ENCODE measurements around the gene CYTH1. TPM values are rescaled to one million over a fixed set of nuclear protein-coding genes. Genes with fewer than 3 reads are reported as not detected.

CYTH1 gene
- total and polyA plus RNA-seq, 7 experiments from 2014 or later, result 297 to 452 (median 418) TPM

DNA sequence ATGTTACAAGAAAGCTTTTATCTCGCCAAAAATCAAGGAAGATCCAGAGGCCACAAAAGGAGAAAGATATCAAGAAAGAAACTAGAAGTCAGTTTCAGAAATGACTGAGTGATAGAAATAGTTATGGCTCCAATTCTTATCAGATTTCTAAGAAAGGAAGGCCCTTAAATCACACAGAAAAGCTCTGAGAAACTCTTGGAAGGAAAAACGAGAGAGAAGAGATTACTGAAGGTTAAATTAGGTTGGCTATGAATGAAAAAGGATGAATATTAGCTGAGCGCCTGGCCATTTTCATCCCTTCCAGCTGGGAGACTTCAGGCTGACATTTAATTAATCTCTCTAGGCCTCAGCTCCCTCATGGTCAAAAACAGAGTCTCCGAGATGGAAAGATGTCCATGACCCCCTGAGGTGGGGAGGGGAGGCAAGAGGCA lies 72.3 kb downstream of the CYTH1 start:
- Mint-ChIP-seq H3K36me3 (peaks cover 0 to 32% (median 18%) of the 10 kb centered on the region in 5 donors), H3K9me3 (no peaks in the 10 kb centered on the region), H3K27me3 (no peaks in the 10 kb centered on the region), H3K4me3 (peak overlapping the region; percentile 1 to 80 (median 56)), H3K27ac (peak overlapping the region; percentile 58 to 95 (median 89)), H3K4me1 (peaks cover 37 to 83% (median 70%) of the 10 kb centered on the region in 7 donors)
- ChIA-PET CTCF (interaction anchor here (0.6 to 3.0 kb wide), 14 partner anchors 7 to 264 kb away, joined by 3 to 11 read pairs (median 3); no protein-coding TSS in a partner anchor), POLR2A (interaction anchor here (0.8 to 3.2 kb wide), 7 partner anchors 12 to 109 kb away, joined by 3 to 10 read pairs (median 4); no protein-coding TSS in a partner anchor)
- no peak for DNase-seq
- H3K9me3 ChIP-seq (ENCODE audit: control insufficient read depth in 2 of 3, low read length in 3 of 3), result no peaks in the 10 kb centered on the region
- intact Hi-C loops (cut with micrococcal nuclease), result loop anchor here (1.0 to 5.0 kb wide), 3 partner anchors 38 to 90 kb away; no protein-coding TSS in a partner anchor
- no peak overlapping the region for H3K4me3 ChIP-seq (ENCODE audit: low read length)
- ATAC-seq, result no peak
- peaks cover 0 to 45% (median 21%) of the 10 kb centered on the region in 3 experiments for H3K36me3 ChIP-seq (ENCODE audit: control insufficient read depth in 2 of 3, insufficient read depth in 3 of 3, low read length in 3 of 3)
- H3K4me1 ChIP-seq (ENCODE audit: control insufficient read depth in 2 of 2, insufficient read depth in 2 of 2, low read length in 2 of 2), result peaks cover 46 to 47% of the 10 kb centered on the region in 2 donors
- H3K27me3 ChIP-seq (ENCODE audit: control insufficient read depth in 2 of 2, insufficient read depth in 2 of 2, low read length in 2 of 2), result no peaks in the 10 kb centered on the region
- H3K27ac ChIP-seq (ENCODE audit: low read depth, low read length), result peak overlapping the region; percentile 56

DNA sequence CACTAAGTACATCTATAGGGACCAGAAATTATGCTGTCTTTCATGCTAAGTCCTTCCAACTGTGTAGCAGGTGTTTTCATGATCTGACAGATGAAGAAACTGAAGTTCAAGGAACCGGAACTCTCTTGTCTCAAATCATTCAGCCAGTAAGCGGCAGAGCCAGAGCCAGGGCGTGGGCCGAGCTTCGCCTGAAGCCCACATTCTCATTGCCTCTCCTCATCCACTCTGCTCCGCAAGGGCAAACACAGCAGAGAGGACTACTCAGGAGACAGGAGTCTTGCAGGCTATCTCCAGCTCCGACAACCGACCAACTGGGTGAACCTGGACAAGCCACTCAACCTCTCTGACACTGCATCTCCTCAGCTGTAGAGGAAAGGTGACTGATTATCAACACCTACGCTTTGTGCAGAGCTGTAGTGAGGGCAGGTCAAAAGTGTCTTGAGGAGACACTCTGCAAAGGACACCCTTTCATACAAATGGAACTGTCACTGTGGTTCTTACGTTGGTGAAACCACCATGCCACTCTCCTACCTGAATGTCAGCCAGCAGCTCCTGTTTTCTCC lies 72.9 kb downstream of the CYTH1 start:
- H3K36me3 ChIP-seq (ENCODE audit: control insufficient read depth in 2 of 3, insufficient read depth in 3 of 3, low read length in 3 of 3), result peaks cover 0 to 50% (median 21%) of the 10 kb centered on the region in 3 experiments
- ChIA-PET POLR2A (interaction anchor here (0.8 to 3.2 kb wide), 10 partner anchors 13 to 128 kb away, joined by 3 to 10 read pairs (median 4); no protein-coding TSS in a partner anchor), CTCF (interaction anchor here (0.6 to 3.0 kb wide), 27 partner anchors 8 to 263 kb away, joined by 3 to 11 read pairs (median 3); no protein-coding TSS in a partner anchor)
- peaks cover 40 to 42% of the 10 kb centered on the region in 2 donors for H3K4me1 ChIP-seq (ENCODE audit: control insufficient read depth in 2 of 2, insufficient read depth in 2 of 2, low read length in 2 of 2)
- no peaks in the 10 kb centered on the region for H3K27me3 Mint-ChIP-seq
- peak overlapping the region; percentile 58 to 95 (median 89) for H3K27ac Mint-ChIP-seq
- H3K36me3 Mint-ChIP-seq, result peaks cover 0 to 32% (median 14%) of the 10 kb centered on the region in 5 donors
- H3K27ac ChIP-seq (ENCODE audit: low read depth, low read length), result peak overlapping the region; percentile 56
- H3K27me3 ChIP-seq (ENCODE audit: control insufficient read depth in 2 of 2, insufficient read depth in 2 of 2, low read length in 2 of 2), result no peaks in the 10 kb centered on the region
- no peak for DNase-seq
- ATAC-seq, result peak; percentile 47
- H3K9me3 ChIP-seq (ENCODE audit: control insufficient read depth in 2 of 3, low read length in 3 of 3), result no peaks in the 10 kb centered on the region
- H3K4me3 ChIP-seq (ENCODE audit: low read length), result no peak overlapping the region
- no peaks in the 10 kb centered on the region for H3K9me3 Mint-ChIP-seq
- H3K4me3 Mint-ChIP-seq, result peak overlapping the region; percentile 30 to 80 (median 62)
- intact Hi-C loops (cut with micrococcal nuclease), result loop anchor here (1.0 to 5.0 kb wide), 3 partner anchors 38 to 90 kb away; no protein-coding TSS in a partner anchor
- H3K4me1 Mint-ChIP-seq, result peaks cover 32 to 78% (median 64%) of the 10 kb centered on the region in 7 donors

DNA sequence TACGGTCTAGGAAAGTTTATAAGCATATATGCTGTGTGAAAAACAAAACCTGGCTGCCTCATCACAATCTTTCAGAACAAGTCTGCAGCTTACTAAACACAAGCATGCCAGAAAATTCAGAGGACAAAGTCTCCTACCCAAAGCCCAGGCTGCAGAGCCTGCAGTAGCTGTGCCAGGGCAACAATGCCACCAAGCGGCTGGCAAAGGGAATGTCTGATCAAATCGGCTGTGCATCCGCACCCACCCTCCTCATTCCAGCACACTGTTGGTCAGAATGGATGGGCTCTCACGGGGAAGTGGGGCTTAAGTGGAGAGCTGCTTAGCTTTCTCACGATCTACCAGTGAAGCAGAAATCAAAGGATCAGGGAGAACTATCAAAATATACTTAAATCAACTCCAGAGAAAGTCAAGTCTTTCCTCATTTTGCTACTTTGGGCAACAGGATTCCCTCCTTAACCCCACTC lies 73.5 kb downstream of the CYTH1 start:
- H3K27ac ChIP-seq (ENCODE audit: low read depth, low read length), result peak overlapping the region; percentile 56
- ChIA-PET CTCF (interaction anchor here (0.6 to 3.0 kb wide), 23 partner anchors 9 to 289 kb away, joined by 3 to 11 read pairs (median 3); no protein-coding TSS in a partner anchor), POLR2A (interaction anchor here (0.9 to 3.2 kb wide), 8 partner anchors 17 to 128 kb away, joined by 3 to 10 read pairs (median 4); no protein-coding TSS in a partner anchor)
- H3K4me3 ChIP-seq (ENCODE audit: low read length), result no peak overlapping the region
- no peaks in the 10 kb centered on the region for H3K27me3 ChIP-seq (ENCODE audit: control insufficient read depth in 2 of 2, insufficient read depth in 2 of 2, low read length in 2 of 2)
- no peaks in the 10 kb centered on the region for H3K9me3 ChIP-seq (ENCODE audit: control insufficient read depth in 2 of 3, low read length in 3 of 3)
- peaks cover 35 to 39% of the 10 kb centered on the region in 2 donors for H3K4me1 ChIP-seq (ENCODE audit: control insufficient read depth in 2 of 2, insufficient read depth in 2 of 2, low read length in 2 of 2)
- peaks cover 6 to 57% (median 21%) of the 10 kb centered on the region in 3 experiments for H3K36me3 ChIP-seq (ENCODE audit: control insufficient read depth in 2 of 3, insufficient read depth in 3 of 3, low read length in 3 of 3)
- Mint-ChIP-seq H3K27ac (peak overlapping the region; percentile 30 to 95 (median 87)), H3K4me1 (peaks cover 28 to 73% (median 64%) of the 10 kb centered on the region in 7 donors), H3K9me3 (no peaks in the 10 kb centered on the region), H3K27me3 (no peaks in the 10 kb centered on the region), H3K36me3 (peaks cover 0 to 33% (median 16%) of the 10 kb centered on the region in 5 donors), H3K4me3 (peak overlapping the region in 9 of 10 donors; percentile 30 to 80 (median 67))
- DNase-seq, result peak; percentile 33 to 69 (median 58)
- intact Hi-C loops (cut with micrococcal nuclease), result loop anchor here (1.0 to 5.0 kb wide), 5 partner anchors 37 to 263 kb away; no protein-coding TSS in a partner anchor
- ATAC-seq, result peak; percentile 84

DNA sequence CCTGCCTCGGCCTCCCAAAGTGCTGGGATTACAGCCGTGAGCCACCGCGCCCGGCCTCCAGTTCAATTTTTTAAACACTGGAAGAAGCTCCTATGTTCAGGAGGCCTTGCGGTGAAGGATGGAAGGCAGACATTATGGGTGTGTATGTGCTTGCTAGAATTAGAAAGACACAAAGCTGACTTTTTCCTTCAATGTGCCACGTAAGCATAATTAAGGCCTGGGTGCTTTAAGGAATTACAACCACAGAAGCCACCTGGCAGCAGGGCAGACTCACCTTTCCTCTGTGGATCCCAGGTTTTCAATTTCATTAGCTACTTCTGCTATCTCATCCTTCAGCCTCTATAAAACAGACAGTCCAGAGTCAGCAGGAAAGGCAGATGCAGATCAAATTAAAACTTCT lies 74.2 kb downstream of the CYTH1 start:
- Histone ChIP-seq H3K4me1 (ENCODE audit: control insufficient read depth in 2 of 2, insufficient read depth in 2 of 2, low read length in 2 of 2) (peaks cover 33 to 35% of the 10 kb centered on the region in 2 donors), H3K36me3 (ENCODE audit: control insufficient read depth in 2 of 3, insufficient read depth in 3 of 3, low read length in 3 of 3) (peaks cover 9 to 59% (median 21%) of the 10 kb centered on the region in 3 experiments), H3K27ac (ENCODE audit: low read depth, low read length) (peak overlapping the region; percentile 56), H3K27me3 (ENCODE audit: control insufficient read depth in 2 of 2, insufficient read depth in 2 of 2, low read length in 2 of 2) (no peaks in the 10 kb centered on the region), H3K4me3 (ENCODE audit: low read length) (no peak overlapping the region), H3K9me3 (ENCODE audit: control insufficient read depth in 2 of 3, low read length in 3 of 3) (no peaks in the 10 kb centered on the region)
- ChIA-PET POLR2A (interaction anchor here (0.7 to 3.2 kb wide), 6 partner anchors 17 to 1025 kb away, joined by 3 to 10 read pairs (median 4); no protein-coding TSS in a partner anchor), CTCF (interaction anchor here (0.6 to 3.0 kb wide), 21 partner anchors 9 to 1935 kb away, joined by 3 to 11 read pairs (median 3); no protein-coding TSS in a partner anchor)
- intact Hi-C loops (cut with micrococcal nuclease), result loop anchor here (1.0 to 5.0 kb wide), 5 partner anchors 37 to 263 kb away; no protein-coding TSS in a partner anchor
- H3K27ac Mint-ChIP-seq, result peak overlapping the region in 8 of 9 donors; percentile 25 to 95 (median 87)
- H3K4me1 Mint-ChIP-seq, result peaks cover 28 to 70% (median 61%) of the 10 kb centered on the region in 7 donors
- DNase-seq (no peak), ATAC-seq (no peak)
- H3K4me3 Mint-ChIP-seq, result peak overlapping the region in 5 of 10 donors; percentile 51 to 80 (median 76)
- no peaks in the 10 kb centered on the region for H3K27me3 Mint-ChIP-seq
- H3K36me3 Mint-ChIP-seq, result peaks cover 0 to 36% (median 18%) of the 10 kb centered on the region in 5 donors
- H3K9me3 Mint-ChIP-seq, result no peaks in the 10 kb centered on the region

DNA sequence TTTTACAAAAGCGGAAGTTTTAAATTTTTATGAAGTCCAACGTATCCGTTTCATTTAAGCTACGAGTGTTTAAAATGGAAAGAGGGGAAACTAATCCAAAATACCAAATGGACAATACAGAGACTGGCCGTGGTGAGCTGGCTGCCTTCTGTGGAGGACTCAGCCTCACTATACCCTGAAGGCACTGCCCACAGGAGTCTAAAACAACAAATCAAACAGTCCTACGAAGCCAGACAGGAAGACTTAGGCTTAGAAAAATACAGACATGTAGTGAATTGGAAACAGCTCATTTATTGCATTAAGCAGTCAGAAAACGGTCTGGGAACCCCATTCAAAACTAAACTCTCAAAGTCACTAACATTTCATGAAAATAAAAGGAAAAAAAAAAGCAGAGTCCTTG lies 75.1 kb downstream of the CYTH1 start:
- Histone ChIP-seq H3K36me3 (ENCODE audit: control insufficient read depth in 2 of 3, insufficient read depth in 3 of 3, low read length in 3 of 3) (peaks cover 15 to 67% (median 28%) of the 10 kb centered on the region in 3 experiments), H3K4me3 (ENCODE audit: low read length) (no peak overlapping the region), H3K27me3 (ENCODE audit: control insufficient read depth in 2 of 2, insufficient read depth in 2 of 2, low read length in 2 of 2) (no peaks in the 10 kb centered on the region), H3K4me1 (ENCODE audit: control insufficient read depth in 2 of 2, insufficient read depth in 2 of 2, low read length in 2 of 2) (peaks cover 31 to 33% of the 10 kb centered on the region in 2 donors), H3K9me3 (ENCODE audit: control insufficient read depth in 2 of 3, low read length in 3 of 3) (no peaks in the 10 kb centered on the region), H3K27ac (ENCODE audit: low read depth, low read length) (peak overlapping the region; percentile 30)
- ChIA-PET CTCF (interaction anchor here (0.5 to 3.0 kb wide), 12 partner anchors 10 to 1936 kb away, joined by 3 to 11 read pairs (median 4); no protein-coding TSS in a partner anchor), POLR2A (interaction anchor here (0.7 to 1.9 kb wide), 4 partner anchors 9 to 1026 kb away, joined by 4 to 7 read pairs (median 4); no protein-coding TSS in a partner anchor)
- H3K36me3 Mint-ChIP-seq, result peaks cover 0 to 42% (median 21%) of the 10 kb centered on the region in 5 donors
- H3K4me1 Mint-ChIP-seq, result peaks cover 26 to 65% (median 54%) of the 10 kb centered on the region in 7 donors
- H3K27me3 Mint-ChIP-seq, result no peaks in the 10 kb centered on the region
- no peak for DNase-seq
- H3K4me3 Mint-ChIP-seq, result peak overlapping the region in 1 of 10 donors; percentile 6
- peak overlapping the region in 3 of 9 donors; percentile 16 to 43 (median 38) for H3K27ac Mint-ChIP-seq
- H3K9me3 Mint-ChIP-seq, result no peaks in the 10 kb centered on the region
- ATAC-seq, result no peak
- intact Hi-C loops (cut with micrococcal nuclease), result loop anchor here in 1 of 2 donors (5.0 kb wide), 1 partner anchor 40 kb away; no protein-coding TSS in a partner anchor
